ENCODE data around the gene ST6GAL1. TPM values are rescaled to one million over a fixed set of nuclear protein-coding genes. Genes with fewer than 3 reads are reported as not detected.

Gene ST6GAL1
- total and polyA plus RNA-seq, 9 donors: 9.4 to 17.3 (median 13.0) TPM

Other genes starting within 250 kb of the ST6GAL1 start
- gene KNG1, start 213.2 kb upstream of the ST6GAL1 start, total RNA-seq: 0.13 TPM
- 1 to 10 TPM in 1 of 8 donors, under 1 TPM in 3, not detected in 4; 0.05 to 1.5 (median 0.59) TPM for gene KNG1, start 213.2 kb upstream of the ST6GAL1 start, polyA plus RNA-seq (ENCODE audit: insufficient read depth in 1 of 8, insufficient read length in 8 of 8, low replicate concordance in 1 of 8)
- 593 TPM for gene EIF4A2, start 146.9 kb upstream of the ST6GAL1 start, total RNA-seq
- 100 to 1,000 TPM; 477 to 568 (median 540) TPM for gene EIF4A2, start 146.9 kb upstream of the ST6GAL1 start, polyA plus RNA-seq (ENCODE audit: insufficient read depth in 1 of 8, insufficient read length in 8 of 8, low replicate concordance in 1 of 8)
- gene RFC4, start 124.0 kb upstream of the ST6GAL1 start, total RNA-seq: 24.0 TPM
- 10 to 100 TPM; 21.1 to 30.7 (median 26.3) TPM for gene RFC4, start 124.0 kb upstream of the ST6GAL1 start, polyA plus RNA-seq (ENCODE audit: insufficient read depth in 1 of 8, insufficient read length in 8 of 8, low replicate concordance in 1 of 8)
- not detected for gene ADIPOQ, start 87.8 kb upstream of the ST6GAL1 start, total RNA-seq
- under 1 TPM in 5 of 8 donors, not detected in 3; 0.02 to 0.04 (median 0.04) TPM for gene ADIPOQ, start 87.8 kb upstream of the ST6GAL1 start, polyA plus RNA-seq (ENCODE audit: insufficient read depth in 1 of 8, insufficient read length in 8 of 8, low replicate concordance in 1 of 8)
- gene RPL39L, start 209.0 kb downstream of the ST6GAL1 start, total RNA-seq: 15.7 TPM
- 10 to 100 TPM in 6 of 8 donors, 1 to 10 TPM in 2; 8.5 to 14.2 (median 12.1) TPM for gene RPL39L, start 209.0 kb downstream of the ST6GAL1 start, polyA plus RNA-seq (ENCODE audit: insufficient read depth in 1 of 8, insufficient read length in 8 of 8, low replicate concordance in 1 of 8)

All from muscle of leg (tissue), 9 donors.